Measurements from ENCODE around the gene GART. TPM values are rescaled to one million over a fixed set of nuclear protein-coding genes. Genes with fewer than 3 reads are reported as not detected.

Gene GART
- total RNA-seq, 1 donor from 2014 or later, result 55.8 TPM

GRCh38 chr21:33559813-33560212 lies 17.9 kb upstream of the GART start:
- ATAC-seq (no peak), DNase-seq (no peak)
- H3K27me3 ChIP-seq, result no peaks in the 10 kb centered on the region
- no peak overlapping the region for H3K4me3 ChIP-seq
- no peak for TF ChIP-seq CTCF (IDR thresholded peaks at IDR 0.05)
- no peak overlapping the region for H3K27ac ChIP-seq
- peaks cover 92% of the 10 kb centered on the region for H3K36me3 ChIP-seq
- peaks cover 15% of the 10 kb centered on the region for H3K4me1 ChIP-seq
- intact Hi-C loops (cut with DNase I), result no loop called here
- H3K9me3 ChIP-seq, result no peaks in the 10 kb centered on the region

DNA sequence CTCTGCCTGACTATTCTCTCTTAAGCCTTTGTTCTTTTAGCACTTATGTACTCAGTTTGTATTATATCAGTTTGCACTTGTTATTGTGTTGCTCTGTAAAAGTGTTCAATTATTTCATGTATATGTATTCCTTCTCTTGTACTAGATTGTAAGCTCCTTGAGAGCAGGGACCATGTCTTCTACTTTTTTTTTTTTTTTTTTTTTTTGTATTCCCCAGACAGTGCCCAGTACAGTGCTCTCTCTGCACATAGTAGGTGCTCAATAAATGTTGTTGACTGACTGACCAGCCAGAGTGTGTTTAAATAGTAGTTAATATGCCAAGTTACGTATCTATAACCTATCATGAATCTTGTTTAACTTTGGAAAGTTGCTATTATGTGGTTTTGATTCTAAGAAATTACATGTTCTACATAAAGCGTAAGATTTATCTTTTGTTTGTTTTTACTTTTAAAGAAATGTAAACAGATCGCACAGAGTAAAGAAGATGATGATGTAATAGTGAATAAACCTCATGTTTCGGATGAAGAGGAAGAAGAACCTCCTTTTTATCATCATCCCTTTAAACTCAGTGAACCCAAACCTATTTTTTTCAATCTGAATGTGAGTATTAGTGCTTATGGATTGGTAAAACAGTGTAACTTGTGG lies 17.0 kb upstream of the GART start:
- TF ChIP-seq CTCF (IDR thresholded peaks at IDR 0.05), result no peak

DNA sequence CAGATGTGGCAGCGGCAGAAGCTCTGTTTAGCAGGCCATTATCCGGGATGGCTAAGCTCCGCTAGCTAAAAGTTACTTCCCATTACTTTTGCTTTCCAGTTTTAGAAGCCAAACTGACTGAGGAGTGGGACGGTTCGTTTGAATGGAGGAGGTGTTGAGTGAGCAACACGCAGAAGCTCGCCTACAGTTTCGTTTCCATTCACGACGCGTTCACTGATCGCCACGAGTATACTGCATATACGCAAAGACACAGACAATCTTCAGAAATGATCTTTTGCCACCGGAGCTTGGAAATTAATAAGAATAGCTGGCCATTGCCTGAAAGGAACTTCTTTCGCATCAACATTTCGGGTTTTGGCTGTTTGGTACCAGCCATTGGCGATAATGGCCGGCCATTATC lies 15.5 kb upstream of the GART start:
- no peak overlapping the region for H3K4me3 ChIP-seq
- intact Hi-C loops (cut with DNase I), result no loop called here
- ATAC-seq (no peak), DNase-seq (no peak)
- TF ChIP-seq CTCF (IDR thresholded peaks at IDR 0.05), result no peak
- peaks cover 15% of the 10 kb centered on the region for H3K4me1 ChIP-seq
- H3K27ac ChIP-seq, result no peak overlapping the region
- H3K36me3 ChIP-seq, result peaks cover 98% of the 10 kb centered on the region
- no peaks in the 10 kb centered on the region for H3K27me3 ChIP-seq
- H3K9me3 ChIP-seq, result no peaks in the 10 kb centered on the region

More for the DNA sequence above, 17.0 kb upstream of the GART start:
- no peak for ATAC-seq
- Histone ChIP-seq H3K9me3 (no peaks in the 10 kb centered on the region), H3K27me3 (no peaks in the 10 kb centered on the region), H3K4me3 (no peak overlapping the region), H3K4me1 (peaks cover 15% of the 10 kb centered on the region), H3K36me3 (peaks cover 93% of the 10 kb centered on the region), H3K27ac (no peak overlapping the region)
- no peak for DNase-seq
- intact Hi-C loops (cut with DNase I), result no loop called here

DNA sequence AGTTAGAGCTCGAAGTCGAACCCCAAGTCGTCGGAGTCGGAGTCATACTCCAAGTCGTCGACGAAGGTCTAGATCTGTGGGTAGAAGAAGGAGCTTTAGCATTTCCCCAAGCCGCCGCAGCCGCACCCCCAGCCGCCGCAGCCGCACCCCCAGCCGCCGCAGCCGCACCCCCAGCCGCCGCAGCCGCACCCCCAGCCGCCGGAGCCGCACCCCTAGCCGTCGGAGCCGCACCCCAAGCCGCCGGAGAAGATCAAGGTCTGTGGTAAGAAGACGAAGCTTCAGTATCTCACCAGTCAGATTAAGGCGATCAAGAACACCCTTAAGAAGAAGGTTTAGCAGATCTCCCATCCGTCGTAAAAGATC lies 13.0 kb upstream of the GART start:
- no peak for TF ChIP-seq CTCF (IDR thresholded peaks at IDR 0.05)
- no peak for DNase-seq
- peaks cover 98% of the 10 kb centered on the region for H3K36me3 ChIP-seq

DNA sequence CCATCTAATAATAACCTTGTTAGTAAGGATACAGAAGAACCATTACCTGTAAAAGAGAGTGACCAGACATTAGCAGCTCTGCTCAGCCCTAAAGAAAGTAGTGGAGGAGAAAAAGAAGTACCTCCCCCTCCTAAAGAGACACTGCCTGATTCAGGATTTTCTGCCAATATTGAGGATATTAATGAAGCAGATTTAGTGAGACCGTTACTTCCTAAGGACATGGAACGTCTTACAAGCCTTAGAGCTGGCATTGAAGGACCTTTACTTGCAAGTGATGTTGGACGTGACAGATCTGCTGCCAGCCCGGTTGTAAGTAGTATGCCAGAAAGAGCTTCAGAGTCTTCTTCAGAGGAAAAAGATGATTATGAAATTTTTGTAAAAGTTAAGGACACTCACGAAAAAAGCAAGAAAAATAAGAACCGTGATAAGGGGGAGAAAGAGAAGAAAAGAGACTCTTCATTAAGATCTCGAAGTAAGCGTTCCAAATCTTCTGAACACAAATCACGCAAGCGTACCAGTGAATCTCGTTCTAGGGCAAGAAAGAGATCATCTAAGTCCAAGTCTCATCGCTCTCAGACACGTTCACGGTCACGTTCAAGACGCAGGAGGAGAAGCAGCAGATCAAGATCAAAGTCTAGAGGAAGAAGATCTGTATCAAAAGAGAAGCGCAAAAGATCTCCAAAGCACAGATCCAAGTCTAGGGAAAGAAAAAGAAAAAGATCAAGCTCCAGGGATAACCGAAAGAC lies 12.5 kb upstream of the GART start:
- ATAC-seq (no peak), DNase-seq (no peak)
- Histone ChIP-seq H3K36me3 (peaks cover 98% of the 10 kb centered on the region), H3K4me3 (no peak overlapping the region), H3K4me1 (peaks cover 12% of the 10 kb centered on the region), H3K27ac (no peak overlapping the region), H3K9me3 (no peaks in the 10 kb centered on the region), H3K27me3 (no peaks in the 10 kb centered on the region)
- intact Hi-C loops (cut with DNase I), result no loop called here
- TF ChIP-seq CTCF (IDR thresholded peaks at IDR 0.05), result no peak

More for the DNA sequence above, 13.0 kb upstream of the GART start:
- Histone ChIP-seq H3K4me1 (peaks cover 12% of the 10 kb centered on the region), H3K4me3 (no peak overlapping the region), H3K27ac (no peak overlapping the region), H3K27me3 (no peaks in the 10 kb centered on the region), H3K9me3 (no peaks in the 10 kb centered on the region)
- intact Hi-C loops (cut with DNase I), result no loop called here
- no peak for ATAC-seq

Data from upper lobe of right lung (tissue), 1 donor.